IMR-90 (cell line): ENCODE results near the gene FADS2. TPM values are rescaled to one million over a fixed set of nuclear protein-coding genes. Genes with fewer than 3 reads are reported as not detected.

Experiments used
- ATAC-seq: fragments of 200-7000 bp; cut with Tn5 transposase; 2 replicates; pipeline ENCODE4 v1.9.1; 2020; ENCODE audit warnings: low read depth, mild to moderate bottlenecking, moderate library complexity
- BruUV-seq: library from RNA; stranded (reverse); fragments of 400-500 nt; replicated peaks from 2 replicates; lab custom pipeline; 2021; lab: Mats Ljungman, UMichigan
- CTCF ChIA-PET: fragments of 300-600 bp; formaldehyde crosslinking; extraction: SDS; loops from one replicate; lab custom pipeline; 2021; ENCODE audit warnings: antibody characterized with exemption; lab: Yijun Ruan, JAX
- POLR2A ChIA-PET: fragments of 300-600 bp; sonication (Branson Sonifier 250); formaldehyde crosslinking; loops from one replicate; lab custom pipeline; 2022; ENCODE audit warnings: antibody characterized with exemption; ENCODE audit not compliant: unreplicated experiment; lab: Charles Lee
- DNase-seq: peaks from one replicate; pipeline ENCODE4 v3.0.0; 2013
- H2AFZ ChIP-seq: replicated peaks from 2 replicates; pipeline ENCODE3; 2013; ENCODE audit warnings: low read length, mild to moderate bottlenecking; ENCODE audit not compliant: poor library complexity
- H2AK5ac ChIP-seq: 2 replicates; pipeline ENCODE4 v1.6.1; 2013; ENCODE audit warnings: low read depth, low read length, inconsistent platforms
- H2AK9ac ChIP-seq: replicated peaks from 2 replicates; pipeline ENCODE3; 2013; ENCODE audit warnings: mild to moderate bottlenecking, low read depth, low read length, moderate library complexity; ENCODE audit not compliant: poor library complexity
- H2BK120ac ChIP-seq: 2 replicates; pipeline ENCODE4 v1.6.1; 2013; ENCODE audit warnings: low read depth, low read length, inconsistent platforms
- H2BK15ac ChIP-seq: 3 replicates; pipeline ENCODE4 v1.6.1; 2013; ENCODE audit warnings: low read depth, low read length, inconsistent platforms
- H2BK20ac ChIP-seq: 2 replicates; pipeline ENCODE4 v1.6.1; 2013; ENCODE audit warnings: low read depth, mild to moderate bottlenecking, inconsistent platforms, low read length, moderate library complexity
- H2BK5ac ChIP-seq: 2 replicates; pipeline ENCODE4 v1.6.1; 2013; ENCODE audit warnings: mild to moderate bottlenecking, low read depth, low read length, inconsistent platforms; ENCODE audit not compliant: poor library complexity, severe bottlenecking
- H3K14ac ChIP-seq: replicated peaks from 2 replicates; pipeline ENCODE4 v1.6.1; 2013; ENCODE audit warnings: low read depth, low read length, inconsistent platforms
- H3K18ac ChIP-seq: 2 replicates; pipeline ENCODE4 v1.6.1; 2013; ENCODE audit warnings: low read depth, low read length, control low read depth
- H3K23ac ChIP-seq: 2 replicates; pipeline ENCODE4 v1.6.1; 2013; ENCODE audit warnings: low read depth, low read length, inconsistent platforms
- H3K27ac ChIP-seq: 2 replicates; pipeline ENCODE4 v1.5.1; 2013; ENCODE audit warnings: mild to moderate bottlenecking, control low read depth, low read length; ENCODE audit not compliant: insufficient read depth
- H3K27me3 ChIP-seq: 2 replicates; pipeline ENCODE4 v1.6.1; 2013; ENCODE audit warnings: low read length; ENCODE audit not compliant: control insufficient read depth, insufficient read depth
- H3K36me3 ChIP-seq: 2 replicates; pipeline ENCODE4 v1.6.1; 2013; ENCODE audit warnings: low read length, mixed read lengths; ENCODE audit not compliant: control insufficient read depth, insufficient read depth
- H3K4ac ChIP-seq: 2 replicates; pipeline ENCODE4 v1.6.1; 2013; ENCODE audit warnings: low read depth, low read length, inconsistent platforms
- H3K4me1 ChIP-seq: 2 replicates; pipeline ENCODE4 v1.6.1; 2013; ENCODE audit warnings: low read length, mixed read lengths; ENCODE audit not compliant: control insufficient read depth, insufficient read depth
- H3K4me2 ChIP-seq: 2 replicates; pipeline ENCODE4 v1.6.1; 2013; ENCODE audit warnings: low read depth, mild to moderate bottlenecking, control low read depth, low read length, moderate library complexity
- H3K4me3 ChIP-seq: 2 replicates; pipeline ENCODE4 v1.5.1; 2013; ENCODE audit warnings: low read depth, mild to moderate bottlenecking, control low read depth, low read length, moderate library complexity; ENCODE audit not compliant: insufficient read depth
- H3K56ac ChIP-seq: 2 replicates; pipeline ENCODE4 v1.6.1; 2013; ENCODE audit warnings: low read length, inconsistent platforms; ENCODE audit not compliant: insufficient read depth; ENCODE audit errors: extremely low read depth
- H3K79me1 ChIP-seq, 2 experiments: 2 replicates each; pipeline ENCODE4 v1.6.1; 2013; ENCODE audit warnings: low read length in 2 of 2, inconsistent platforms in 1 of 2, low read depth in 1 of 2
- H3K9ac ChIP-seq: 2 replicates; pipeline ENCODE4 v1.6.1; 2013; ENCODE audit warnings: low read depth, low read length, control low read depth
- H3K9me1 ChIP-seq: 2 replicates; pipeline ENCODE4 v1.6.1; 2013; ENCODE audit warnings: low read length, inconsistent platforms; ENCODE audit not compliant: insufficient read depth
- H3K9me3 ChIP-seq: 2 replicates; pipeline ENCODE4 v1.6.1; 2013; ENCODE audit warnings: low read length; ENCODE audit not compliant: control insufficient read depth, insufficient read depth
- H4K20me1 ChIP-seq: 2 replicates; pipeline ENCODE4 v1.6.1; 2013; ENCODE audit warnings: low read length, inconsistent platforms; ENCODE audit not compliant: insufficient read depth
- H4K5ac ChIP-seq: 2 replicates; pipeline ENCODE4 v1.6.1; 2013; ENCODE audit warnings: mild to moderate bottlenecking, low read depth, low read length, control low read depth
- H4K8ac ChIP-seq, 2 experiments: 2 replicates each; pipeline ENCODE4 v1.6.1; 2013; ENCODE audit warnings: low read depth in 2 of 2, low read length in 2 of 2, control low read depth in 1 of 2, inconsistent platforms in 1 of 2
- H4K91ac ChIP-seq: 2 replicates; pipeline ENCODE4 v1.6.1; 2013; ENCODE audit warnings: low read depth, low read length, inconsistent platforms; ENCODE audit not compliant: insufficient read depth
- CEBPB ChIP-seq: IDR thresholded peaks from 2 replicates; pipeline ENCODE4 v1.6.1; 2012; ENCODE audit warnings: low read depth, low read length, improper control_type of control experiment
- FOS ChIP-seq: fragments of 150-350 bp; IDR thresholded peaks from 2 replicates; pipeline ENCODE4 v1.6.1; 2016; ENCODE audit warnings: low read depth, low read length
- WGBS, 2 experiments: methylation state at CpG; one replicate each; pipeline versions ENCODE4 v1.1.5 to v1.1.7; 2013; ENCODE audit warnings: missing lambda C conversion rate in 2 of 2; ENCODE audit not compliant: insufficient read length in 1 of 2; ENCODE audit errors: extremely low coverage in 2 of 2; 5-methylcytosine and 5-hydroxymethylcytosine counted together
- dilution Hi-C: fragments of 300-500 bp; cut with HindIII; formaldehyde crosslinking; loops from one replicate; pipeline ENCODE4 v1.14.3; 2018; ENCODE audit warnings: low sequenced_read_pairs; ENCODE audit not compliant: unreplicated experiment
- in situ Hi-C: fragments of 300-500 bp; cut with MboI; formaldehyde crosslinking; loops from 3 replicates; pipeline ENCODE4 v1.14.3; 2019; ENCODE audit warnings: low sequenced_read_pairs, inconsistent platforms, mixed read lengths
- intact Hi-C: fragments of 100-400 bp; cut with micrococcal nuclease; formaldehyde crosslinking; loops from 2 replicates; pipeline ENCODE4 v1.10.0; 2022
- polyA plus RNA-seq, 3 experiments: library from polyadenylated mRNA; depleted of rRNA; stranded (reverse); fragments of >200 nt; gene quantifications; 2 replicates each; pipeline ENCODE4 v1.2.3, GENCODE V29; 2012; ENCODE audit warnings: low replicate concordance in 1 of 3
- total RNA-seq: library from RNA; depleted of rRNA; stranded (reverse); fragments of >200 nt; gene quantifications from 2 replicates; pipeline ENCODE4 v1.2.3, GENCODE V29; 2012

FADS2 gene
- total and polyA plus RNA-seq, 2 of the 4 experiments (the other 2 are of a cell fraction): 33.3 to 88.4 TPM

- POLR2A ChIA-PET: no interaction called here
- peaks cover 4 to 44% of the 10 kb centered on the region in 2 experiments; a peak in 3 of 4 replicates for H3K79me1 ChIP-seq
- H4K5ac ChIP-seq: no peak overlapping the region
- no peak overlapping the region for H2AK5ac ChIP-seq
- H2AFZ ChIP-seq: no peak overlapping the region
- no TSS peak for BruUV-seq
- no peak overlapping the region for H3K9ac ChIP-seq
- no peak overlapping the region for H2BK5ac ChIP-seq
- no peaks in the 10 kb centered on the region for H3K9me3 ChIP-seq
- H3K56ac ChIP-seq: no peak overlapping the region
- H3K14ac ChIP-seq: no peak overlapping the region
- no peak overlapping the region for H3K4me2 ChIP-seq
- peaks cover 18% of the 10 kb centered on the region for H3K9me1 ChIP-seq
- H3K4me1 ChIP-seq: peaks cover 6% of the 10 kb centered on the region; the same call in 1 of the 2 replicates
- in situ Hi-C loops (no loop called here), intact Hi-C loops (no loop called here), dilution Hi-C loops (no loop called here)
- peaks cover 24% of the 10 kb centered on the region; the same call in 1 of the 2 replicates for H4K20me1 ChIP-seq
- H2AK9ac ChIP-seq: no peak overlapping the region
- H3K27me3 ChIP-seq: no peaks in the 10 kb centered on the region
- no peak for ATAC-seq
- TF ChIP-seq CEBPB: no peak
- no peak for TF ChIP-seq FOS
- H2BK20ac ChIP-seq: no peak overlapping the region
- no peak overlapping the region for H4K91ac ChIP-seq
- H3K4me3 ChIP-seq: no peak overlapping the region
- 100% methylated on average over 2 of the region's 5 CpGs; no CpG with 5 or more reads in 1 of the 2 experiments for WGBS, 2 experiments
- H2BK15ac ChIP-seq: no peak overlapping the region
- H3K27ac ChIP-seq: no peak overlapping the region
- peaks cover 41% of the 10 kb centered on the region for H3K36me3 ChIP-seq
- no peak overlapping the region for H4K8ac ChIP-seq
- no peak for DNase-seq
- no peak overlapping the region for H3K18ac ChIP-seq
- H3K4ac ChIP-seq: no peak overlapping the region
- H3K23ac ChIP-seq: no peak overlapping the region
- CTCF ChIA-PET: no interaction called here
- no peak overlapping the region for H2BK120ac ChIP-seq
These were observed 10.4 kb downstream of the FADS2 start for GRCh38 chr11:61838501-61838900.
